Gastrocnemius medialis (tissue), 4 donors: Measurements from ENCODE around the gene SHANK2. TPM values are rescaled to one million over a fixed set of nuclear protein-coding genes. Genes with fewer than 3 reads are reported as not detected.

ENCODE experiments used
- ATAC-seq, 2 donors: fragments of 150-250 bp; one replicate each; pipeline ENCODE4 v1.9.1; 2016
- DNase-seq, 2 donors: peaks; one replicate each; pipeline ENCODE4 v3.0.0-alpha.2; 2019
- H3K27ac ChIP-seq, 4 donors: fragments of 200-600 bp; sonication (generic); 1 replicate in 1 of 4; 2 replicates in 3 of 4; pipeline ENCODE4 v1.5.1; 2016 to 2018; ENCODE audit warnings: mild to moderate bottlenecking in 2 of 4, moderate library complexity in 1 of 4
- H3K27me3 ChIP-seq, 3 donors: fragments of 200-600 bp; sonication (generic) in 2 of 3; 1 replicate in 1 of 3; 2 replicates in 2 of 3; pipeline versions ENCODE4 v1.5.1 to v1.6.0; 2016 to 2019; ENCODE audit warnings: mild to moderate bottlenecking in 1 of 3, moderate library complexity in 1 of 3
- H3K36me3 ChIP-seq, 2 donors: fragments of 200-600 bp; sonication (generic) in 1 of 2; one replicate each; pipeline ENCODE4 v1.5.1; 2017 to 2018
- H3K4me1 ChIP-seq, 2 donors: fragments of 200-600 bp; sonication (generic) in 1 of 2; one replicate each; pipeline ENCODE4 v1.5.1; 2016 to 2017; ENCODE audit warnings: mild to moderate bottlenecking in 2 of 2
- H3K4me3 ChIP-seq, 4 donors: fragments of 200-600 bp; sonication (generic) in 3 of 4; 1 replicate in 1 of 4; 2 replicates in 3 of 4; pipeline ENCODE4 v1.5.1; 2016 to 2019; ENCODE audit warnings: mild to moderate bottlenecking in 2 of 4
- H3K9me3 ChIP-seq, 3 donors: fragments of 200-600 bp; sonication (generic) in 2 of 3; 1 replicate in 1 of 3; 2 replicates in 2 of 3; pipeline ENCODE4 v1.5.1; 2016 to 2019
- CTCF ChIP-seq, 5 experiments: fragments of 450-650 bp in 3 of 5; fragments of 200-600 bp in 2 of 5; sonication (generic) in 2 of 5; IDR thresholded peaks in 4 of 5; conservative IDR thresholded peaks in 1 of 5; 1 replicate in 4 of 5; 2 replicates in 1 of 5; pipeline ENCODE4 v1.5.1; 2016 to 2019; ENCODE audit warnings: antibody characterized with exemption in 5 of 5, mild to moderate bottlenecking in 3 of 5, moderate library complexity in 3 of 5
- POLR2A ChIP-seq, 2 donors: fragments of 450-650 bp; IDR thresholded peaks; one replicate each; pipeline ENCODE4 v1.6.1; 2017; ENCODE audit warnings: antibody characterized with exemption in 2 of 2, mild to moderate bottlenecking in 2 of 2, moderate library complexity in 2 of 2
- in situ Hi-C, 4 donors: fragments of 200-750 bp; cut with MboI; loops; one replicate each; pipeline versions ENCODE4 v1.15.0 to v1.8.0; 2017; ENCODE audit warnings: low sequenced_read_pairs in 4 of 4
- intact Hi-C: fragments of 100-400 bp; cut with DNase I; formaldehyde crosslinking; loops from one replicate; pipeline ENCODE4 v1.15.1; 2023; ENCODE audit warnings: low total_unique reads
- total RNA-seq, 4 donors: library from RNA; depleted of rRNA; stranded (reverse); fragments of >200 nt; gene quantifications; one replicate each; pipeline versions ENCODE4 v1.1.0 to v1.2.3, GENCODE V29; 2016

The SHANK2 gene
- total RNA-seq, 4 donors from 2014 or later: 0.40 TPM; not detected in 3

GRCh38 chr11:71204294-71204693 lies 48.1 kb downstream of the SHANK2 start:
- in situ Hi-C loops: no loop called here
- peaks cover 0 to 5% (median 4%) of the 10 kb centered on the region in 3 donors for H3K27me3 ChIP-seq
- ATAC-seq: no peak

GRCh38 chr11:71203681-71204080 lies 48.7 kb downstream of the SHANK2 start:
- no peak for ATAC-seq
- no peaks in the 10 kb centered on the region for H3K36me3 ChIP-seq
- intact Hi-C loops (no loop called here), in situ Hi-C loops (no loop called here)
- no peaks in the 10 kb centered on the region for H3K9me3 ChIP-seq
- no peaks in the 10 kb centered on the region for H3K4me1 ChIP-seq
- no peak for DNase-seq
- H3K4me3 ChIP-seq: no peak overlapping the region
- H3K27me3 ChIP-seq: peaks cover 0 to 5% (median 4%) of the 10 kb centered on the region in 3 donors
- no peak overlapping the region for H3K27ac ChIP-seq
- TF ChIP-seq CTCF (IDR thresholded peaks at IDR 0.05 in 4 of 5, conservative IDR thresholded peaks at IDR 0.05 in 1 of 5) (no peak), POLR2A (IDR thresholded peaks at IDR 0.05) (no peak)

More at GRCh38 chr11:71204294-71204693, 48.1 kb downstream of the SHANK2 start:
- H3K9me3 ChIP-seq: no peaks in the 10 kb centered on the region
- no peaks in the 10 kb centered on the region for H3K4me1 ChIP-seq
- no peaks in the 10 kb centered on the region for H3K36me3 ChIP-seq
- intact Hi-C loops: no loop called here
- TF ChIP-seq CTCF (IDR thresholded peaks at IDR 0.05 in 4 of 5, conservative IDR thresholded peaks at IDR 0.05 in 1 of 5): no peak
- TF ChIP-seq POLR2A (IDR thresholded peaks at IDR 0.05): no peak
- no peak overlapping the region for H3K27ac ChIP-seq
- DNase-seq: no peak
- no peak overlapping the region for H3K4me3 ChIP-seq

DNA sequence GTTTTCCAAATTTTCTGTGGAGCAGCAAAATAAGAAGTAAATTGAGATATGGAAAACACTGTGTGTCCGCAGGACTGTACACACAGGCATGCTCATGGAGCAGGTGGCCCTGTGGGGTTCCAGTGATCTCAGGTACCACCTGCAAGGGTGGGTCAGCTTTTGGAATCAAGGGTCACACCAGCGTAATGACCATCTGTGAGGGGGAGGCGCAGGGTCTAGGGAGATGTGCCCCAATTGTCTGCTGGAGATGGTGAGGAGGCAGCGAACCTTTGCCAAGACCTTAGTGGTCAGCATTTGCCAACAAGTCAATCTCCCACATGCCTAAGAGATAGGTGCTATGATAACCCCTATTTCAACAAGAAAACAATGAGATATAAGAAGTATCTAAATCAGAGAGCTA lies 49.4 kb downstream of the SHANK2 start:
- in situ Hi-C loops: no loop called here
- H3K4me3 ChIP-seq: no peak overlapping the region
- no peak for DNase-seq
- H3K9me3 ChIP-seq: no peaks in the 10 kb centered on the region
- no peaks in the 10 kb centered on the region for H3K36me3 ChIP-seq
- no peak for ATAC-seq
- H3K4me1 ChIP-seq: no peaks in the 10 kb centered on the region
- peaks cover 0 to 5% (median 4%) of the 10 kb centered on the region in 3 donors for H3K27me3 ChIP-seq
- intact Hi-C loops: no loop called here
- H3K27ac ChIP-seq: no peak overlapping the region
- TF ChIP-seq POLR2A (IDR thresholded peaks at IDR 0.05): no peak
- TF ChIP-seq CTCF (IDR thresholded peaks at IDR 0.05 in 4 of 5, conservative IDR thresholded peaks at IDR 0.05 in 1 of 5): no peak

GRCh38 chr11:71202598-71202944 lies 49.8 kb downstream of the SHANK2 start:
- Histone ChIP-seq H3K4me1 (no peaks in the 10 kb centered on the region), H3K27ac (no peak overlapping the region), H3K4me3 (no peak overlapping the region), H3K9me3 (no peaks in the 10 kb centered on the region), H3K27me3 (peaks cover 0 to 4% (median 3%) of the 10 kb centered on the region in 3 donors), H3K36me3 (no peaks in the 10 kb centered on the region)
- in situ Hi-C loops: no loop called here
- intact Hi-C loops: no loop called here
- TF ChIP-seq POLR2A (IDR thresholded peaks at IDR 0.05) (no peak), CTCF (IDR thresholded peaks at IDR 0.05 in 4 of 5, conservative IDR thresholded peaks at IDR 0.05 in 1 of 5) (no peak)
- no peak for ATAC-seq
- no peak for DNase-seq

Other genes starting within 250 kb of the SHANK2 start
- 1 to 10 TPM; 2.5 to 7.3 (median 5.9) TPM for gene DHCR7, start 195.8 kb upstream of the SHANK2 start, total RNA-seq
- gene NADSYN1, start 200.6 kb upstream of the SHANK2 start, total RNA-seq: 10 to 100 TPM; 10.5 to 27.1 (median 16.0) TPM